PC-3 (cell line): ENCODE data around the gene RNASE9.
A peak's percentile ranks its signal among the peaks of the same experiment; 100 is the strongest.

ENCODE experiments used
- EZH2phosphoT487 ChIP-seq: fragments of 300-600 bp; sonication (generic); IDR thresholded peaks from 2 replicates; pipeline ENCODE4 v1.6.1; 2018; ENCODE audit warnings: mild to moderate bottlenecking, antibody characterized with exemption, low read length, borderline replicate concordance
- TF ChIP-seq, protein P1 (sequence below): fragments of 300-600 bp; sonication (generic); conservative IDR thresholded peaks from 2 replicates; pipeline ENCODE4 v1.5.1; 2017; ENCODE audit warnings: antibody characterized with exemption, low read depth, mild to moderate bottlenecking, low read length

DNA sequence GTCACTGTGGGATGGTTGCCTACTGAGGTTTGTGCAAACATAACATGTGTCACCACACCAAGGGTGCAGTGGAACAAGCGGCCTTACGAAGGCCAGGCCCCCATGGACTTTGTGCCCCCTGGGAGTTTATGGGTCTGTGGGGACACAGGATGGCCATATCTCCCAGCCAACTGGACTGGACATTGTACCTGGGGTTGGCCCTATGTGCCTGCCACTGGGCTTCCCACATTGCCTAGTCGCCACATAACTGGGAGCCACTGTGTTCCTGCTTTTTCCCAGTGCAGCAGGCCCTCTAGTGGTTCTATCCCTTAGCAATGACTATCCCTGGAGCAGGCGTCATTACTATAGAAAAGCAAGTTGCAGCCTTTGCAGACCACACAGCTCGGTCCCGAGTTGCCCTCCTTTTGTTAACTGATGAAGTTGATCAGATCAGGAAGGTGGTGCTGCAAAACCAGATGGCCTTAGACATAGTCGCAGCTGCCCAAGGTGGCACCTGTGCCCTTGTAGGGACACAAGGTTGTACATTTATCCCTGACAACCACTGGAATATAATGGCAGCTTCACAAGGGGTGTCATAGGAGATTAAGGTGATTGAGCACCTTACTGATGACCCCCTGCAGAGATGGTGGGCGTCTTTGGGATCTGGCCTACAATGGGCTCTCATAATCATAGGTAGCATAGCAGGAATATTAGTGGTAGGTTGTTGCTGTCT lies 45.5 kb upstream of the RNASE9 start:
- TF ChIP-seq, protein P1, sequence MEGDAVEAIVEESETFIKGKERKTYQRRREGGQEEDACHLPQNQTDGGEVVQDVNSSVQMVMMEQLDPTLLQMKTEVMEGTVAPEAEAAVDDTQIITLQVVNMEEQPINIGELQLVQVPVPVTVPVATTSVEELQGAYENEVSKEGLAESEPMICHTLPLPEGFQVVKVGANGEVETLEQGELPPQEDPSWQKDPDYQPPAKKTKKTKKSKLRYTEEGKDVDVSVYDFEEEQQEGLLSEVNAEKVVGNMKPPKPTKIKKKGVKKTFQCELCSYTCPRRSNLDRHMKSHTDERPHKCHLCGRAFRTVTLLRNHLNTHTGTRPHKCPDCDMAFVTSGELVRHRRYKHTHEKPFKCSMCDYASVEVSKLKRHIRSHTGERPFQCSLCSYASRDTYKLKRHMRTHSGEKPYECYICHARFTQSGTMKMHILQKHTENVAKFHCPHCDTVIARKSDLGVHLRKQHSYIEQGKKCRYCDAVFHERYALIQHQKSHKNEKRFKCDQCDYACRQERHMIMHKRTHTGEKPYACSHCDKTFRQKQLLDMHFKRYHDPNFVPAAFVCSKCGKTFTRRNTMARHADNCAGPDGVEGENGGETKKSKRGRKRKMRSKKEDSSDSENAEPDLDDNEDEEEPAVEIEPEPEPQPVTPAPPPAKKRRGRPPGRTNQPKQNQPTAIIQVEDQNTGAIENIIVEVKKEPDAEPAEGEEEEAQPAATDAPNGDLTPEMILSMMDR: peak; percentile 89
- no peak for TF ChIP-seq EZH2phosphoT487
